ENCODE results near the gene ANKRD20A1. TPM values are rescaled to one million over a fixed set of nuclear protein-coding genes. Genes with fewer than 3 reads are reported as not detected.

ANKRD20A1 gene
- total RNA-seq: under 0.01 and 0.71 TPM in 2 replicates

GRCh38 chr9:67858871-67859270, at the start of gene ANKRD20A1:
Gene ANKRD20A1, plus strand, starts transcription at chr9:67858931. Its CDS starts 496 bp downstream, at chr9:67859427.

